GM12874 (cell line): Measurements from ENCODE around the gene ALPL.

Experiments used
- CTCF ChIP-seq: IDR thresholded peaks from 2 replicates; pipeline ENCODE4 v1.5.1; 2011; ENCODE audit warnings: low read depth, mild to moderate bottlenecking, control low read depth, low read length, moderate library complexity; ENCODE audit not compliant: insufficient read depth

The ALPL gene

DNA sequence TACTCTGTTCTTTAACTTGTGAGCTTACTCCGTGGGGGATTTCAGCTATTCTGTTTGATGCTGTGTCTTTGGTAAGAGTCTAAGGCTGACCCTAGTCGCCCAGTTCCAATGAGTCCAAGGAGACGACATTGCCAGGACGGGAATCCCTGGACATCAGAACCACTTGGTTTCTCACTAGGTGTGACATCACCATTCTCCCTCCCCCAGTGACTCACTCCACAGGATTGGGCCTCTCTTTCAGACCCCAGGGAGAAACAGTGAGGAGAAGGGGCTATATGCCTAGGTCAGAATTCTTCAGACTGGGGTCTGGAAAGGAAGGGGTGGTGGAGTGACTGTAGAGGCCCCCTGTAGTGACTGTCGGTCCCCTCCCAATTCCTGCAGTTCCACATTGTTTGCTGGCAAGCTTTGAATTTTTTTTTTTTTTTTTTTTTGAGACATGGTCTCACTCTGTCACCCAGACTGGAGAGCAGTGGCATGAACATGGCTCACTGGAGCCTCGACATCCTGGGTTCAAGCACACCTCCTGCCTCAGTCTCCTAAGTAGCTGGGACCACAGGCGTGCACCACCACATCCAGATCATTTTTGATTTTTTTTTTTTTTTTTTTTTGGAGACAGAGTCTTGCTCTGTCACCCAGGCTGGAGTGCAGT is 21.3 kb downstream of the ALPL start:
- TF ChIP-seq CTCF: no peak

DNA sequence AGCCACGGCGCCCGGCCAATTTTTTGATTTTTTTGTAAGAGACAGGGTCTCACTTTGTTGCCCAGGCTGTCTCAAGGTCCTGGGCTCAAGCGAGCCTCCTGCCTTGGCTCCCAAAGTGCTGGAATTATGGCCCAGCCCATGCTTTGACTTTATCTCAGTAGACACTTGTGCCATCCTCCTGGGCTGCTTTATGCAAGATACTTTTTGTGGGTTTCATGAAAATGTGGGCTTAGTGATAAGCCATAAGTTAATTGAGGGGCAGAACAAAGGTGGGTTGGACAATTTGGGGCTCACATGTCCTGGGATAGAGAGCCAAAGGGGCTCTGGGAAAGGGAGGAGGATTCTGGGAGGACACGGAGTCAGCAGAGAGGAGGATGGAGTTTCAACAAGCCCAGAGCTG is 22.0 kb downstream of the ALPL start:
- TF ChIP-seq CTCF: no peak

DNA sequence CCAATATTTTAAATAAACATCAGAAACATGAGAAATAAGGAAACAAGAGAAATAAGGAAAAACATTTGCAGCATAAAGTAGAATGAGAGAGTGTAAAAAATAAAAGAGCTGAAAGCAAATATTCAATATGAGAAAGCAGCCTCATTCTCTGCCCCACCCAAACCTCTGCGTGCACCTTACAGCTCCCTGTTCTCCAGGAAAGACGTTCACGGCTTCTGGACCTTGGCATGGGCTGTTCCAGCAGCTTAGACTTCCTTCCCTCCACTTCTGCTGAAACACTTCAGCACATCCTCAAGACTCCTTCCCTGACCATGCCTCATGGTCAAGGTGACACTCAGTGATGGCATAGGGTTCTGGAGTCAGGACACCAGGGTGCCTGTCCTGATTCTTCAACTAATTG is 23.3 kb downstream of the ALPL start:
- TF ChIP-seq CTCF: no peak

DNA sequence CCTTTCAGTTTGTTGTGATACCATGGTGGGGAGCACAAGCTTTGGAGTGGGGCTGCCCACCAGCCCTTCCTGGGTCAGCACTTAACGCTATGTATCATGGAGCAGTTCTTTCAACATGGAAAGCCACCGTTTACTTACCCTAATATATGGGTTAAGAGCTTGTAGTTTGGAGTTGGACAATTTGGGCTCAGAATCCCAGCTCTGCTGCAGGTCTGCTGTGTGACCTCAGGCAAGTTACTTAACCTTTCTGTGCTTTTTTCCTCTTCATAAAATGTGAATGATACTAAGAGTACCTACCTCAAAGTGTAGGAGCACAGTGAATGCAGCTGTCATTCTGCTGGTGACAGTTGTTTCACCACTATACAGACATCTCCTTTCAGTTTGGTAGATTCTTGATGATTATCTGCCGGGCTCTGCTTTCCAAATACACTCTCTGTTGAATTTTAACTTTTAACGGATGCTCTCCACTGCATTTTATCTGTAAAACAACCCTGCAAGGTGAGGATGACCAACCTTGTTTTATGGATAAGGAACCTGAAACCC is 23.8 kb downstream of the ALPL start:
- no peak for TF ChIP-seq CTCF

DNA sequence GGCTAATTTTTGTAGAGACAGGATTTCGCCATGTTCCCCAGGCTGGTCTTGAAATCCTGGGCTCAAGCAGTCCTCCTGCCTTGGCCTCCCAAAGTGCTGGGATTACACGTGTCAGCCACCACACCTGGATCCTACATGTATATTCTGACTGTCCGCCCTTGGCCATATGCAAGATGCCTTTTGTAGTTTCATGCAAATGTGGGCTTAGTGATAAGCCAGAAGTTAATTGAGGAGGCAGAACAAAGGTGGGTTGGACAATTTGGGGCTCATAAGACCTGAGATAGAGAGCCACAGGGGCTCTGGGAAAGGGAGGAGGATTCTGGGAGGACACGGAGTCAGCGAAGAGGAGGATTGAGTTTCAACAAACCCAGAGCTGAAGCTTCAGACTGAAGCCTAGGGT is 24.9 kb downstream of the ALPL start:
- no peak for TF ChIP-seq CTCF

DNA sequence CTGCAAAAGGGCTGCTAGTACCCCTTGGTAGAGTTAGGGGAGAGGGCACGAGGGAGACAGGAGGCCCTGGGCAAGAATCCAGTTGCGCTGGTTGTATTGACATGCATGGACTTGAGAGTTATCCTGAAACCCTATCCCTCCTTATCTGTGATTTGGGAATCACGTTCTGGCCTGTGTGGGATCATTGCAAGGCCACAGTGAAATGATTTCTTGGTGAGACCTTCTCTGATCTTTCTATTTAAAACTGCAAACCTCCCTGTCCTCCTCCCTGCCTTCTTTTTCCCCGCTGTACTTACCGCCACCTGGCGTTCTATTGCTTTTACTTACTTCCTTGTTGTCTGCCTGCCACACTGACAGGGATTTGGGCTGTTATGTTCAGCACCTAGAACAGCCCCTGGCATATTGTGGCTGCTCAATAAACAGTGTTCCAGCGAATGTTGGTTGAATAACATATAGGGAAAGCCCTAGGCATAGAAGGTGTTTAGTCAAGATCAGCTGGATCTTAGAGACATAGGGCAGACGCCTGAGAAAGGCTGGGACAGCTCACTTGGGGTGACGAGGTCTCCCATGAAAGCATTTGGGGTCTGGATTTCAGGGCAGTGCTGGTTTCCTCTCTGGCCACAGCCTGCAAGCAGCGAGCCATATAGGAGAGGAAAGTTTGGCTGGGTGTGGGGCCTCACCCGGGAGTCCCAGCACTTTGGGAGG is 25.6 kb downstream of the ALPL start:
- TF ChIP-seq CTCF: peak; percentile 64

DNA sequence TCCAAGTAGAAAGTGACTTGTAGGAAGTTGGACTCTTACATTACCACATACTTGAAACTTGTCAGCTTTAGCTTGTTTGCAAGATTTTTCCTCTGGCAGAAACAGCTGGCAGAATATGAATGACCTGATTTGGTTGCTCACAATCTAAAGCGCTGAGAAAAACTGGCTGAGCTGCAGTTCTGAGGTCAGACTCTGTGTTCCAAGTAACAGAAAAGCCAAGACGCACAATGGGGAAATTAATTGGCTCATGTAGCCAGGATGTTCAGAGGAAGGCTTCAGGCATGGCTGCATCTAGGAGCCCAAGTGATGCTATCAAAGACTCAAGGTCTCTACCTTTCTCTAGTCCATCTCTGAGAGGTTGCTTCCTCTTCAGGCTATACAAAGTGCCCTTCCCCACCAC is 27.0 kb downstream of the ALPL start:
- no peak for TF ChIP-seq CTCF
